Urinary bladder (tissue), 4 donors: ENCODE results near the gene PAPOLG. TPM values are rescaled to one million over a fixed set of nuclear protein-coding genes. Genes with fewer than 3 reads are reported as not detected.
"Not testable (repeated sequence)": the region's sequence is repeated elsewhere in the genome, so short reads cannot be mapped to it uniquely, and the experiment has no call there.

Experiments
- DNase-seq: peaks from one replicate; pipeline ENCODE4 v3.0.0-alpha.2; 2015; ENCODE audit errors: extremely low spot score
- H3K27ac ChIP-seq: one replicate; pipeline ENCODE4 v1.5.1; 2013; ENCODE audit warnings: low read depth, mild to moderate bottlenecking, moderate library complexity
- H3K36me3 ChIP-seq: one replicate; pipeline ENCODE4 v1.6.1; 2013; ENCODE audit warnings: mild to moderate bottlenecking, moderate library complexity; ENCODE audit not compliant: insufficient read depth
- H3K4me1 ChIP-seq: one replicate; pipeline ENCODE4 v1.6.1; 2013; ENCODE audit warnings: mild to moderate bottlenecking, moderate library complexity; ENCODE audit not compliant: insufficient read depth
- H3K4me3 ChIP-seq: one replicate; pipeline ENCODE4 v1.5.1; 2013; ENCODE audit warnings: low read depth, low read length
- WGBS: extraction: QIAGEN DNeasy Blood & Tissue Kit; methylation state at CpG from one replicate; pipeline ENCODE4 v1.1.7; 2013; 5-methylcytosine and 5-hydroxymethylcytosine counted together
- polyA plus RNA-seq: library from polyadenylated mRNA; stranded (reverse); fragments of 200-250 nt; gene quantifications from one replicate; pipeline ENCODE4 v1.2.3, GENCODE V29; 2013
- total RNA-seq: library from RNA; depleted of rRNA; stranded (reverse); fragments of >200 nt; gene quantifications from one replicate; pipeline ENCODE4 v1.2.3, GENCODE V29; 2014
- donor health status: healthy with polysubstance abuse.
- donor health status: healthy.

PAPOLG gene
- total and polyA plus RNA-seq, 2 donors, result 7.4 to 31.9 TPM

DNA sequence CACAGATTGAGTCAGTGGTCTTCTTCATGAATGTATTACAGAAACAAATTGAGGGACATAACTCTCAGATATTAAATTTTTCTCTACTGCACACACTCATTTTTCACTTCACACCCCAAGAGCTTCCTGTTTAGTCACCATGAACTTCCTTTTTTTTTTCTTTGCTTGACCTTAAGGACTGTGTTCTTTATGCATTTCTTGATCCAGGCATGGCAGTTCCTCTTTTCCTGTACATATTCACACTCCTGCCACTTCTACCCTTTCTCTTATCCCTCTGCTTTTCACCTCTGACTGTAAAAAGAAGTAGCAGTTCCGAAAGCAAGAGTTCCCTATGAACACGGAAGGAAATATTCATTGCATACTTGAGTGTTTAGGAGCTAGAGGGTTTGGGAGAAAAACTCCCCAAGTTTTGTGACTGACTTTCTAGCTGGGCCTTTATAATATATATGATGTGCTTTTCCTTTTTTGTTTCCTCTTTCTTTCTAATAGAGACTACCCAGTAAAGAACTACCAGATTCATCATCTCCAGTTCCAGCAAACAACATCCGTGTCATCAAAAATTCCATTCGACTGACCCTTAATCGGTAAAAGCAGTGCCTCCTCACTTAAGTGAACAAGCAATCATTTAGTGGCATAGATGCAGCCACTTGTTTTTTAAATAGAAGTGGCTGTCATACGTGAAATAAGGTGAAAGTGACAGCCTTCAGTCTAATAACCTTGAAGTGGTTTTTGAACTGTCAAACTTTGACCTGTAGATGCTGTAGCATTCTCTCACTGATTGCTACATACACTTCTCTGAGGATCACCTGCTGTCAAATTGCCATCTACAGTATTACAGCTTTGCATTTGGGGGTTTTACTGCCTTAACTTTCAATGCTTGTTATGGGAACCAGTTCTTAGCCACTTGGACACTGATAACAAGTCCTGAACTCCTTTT, 40.8 kb downstream of the PAPOLG start:
- 82% methylated on average over 6 of the region's 6 CpGs for WGBS
- H3K4me1 ChIP-seq, result no peaks in the 10 kb centered on the region
- H3K27ac ChIP-seq, result no peak overlapping the region
- peaks cover 4% of the 10 kb centered on the region for H3K36me3 ChIP-seq
- no peak for DNase-seq
- H3K4me3 ChIP-seq, result no peak overlapping the region

DNA sequence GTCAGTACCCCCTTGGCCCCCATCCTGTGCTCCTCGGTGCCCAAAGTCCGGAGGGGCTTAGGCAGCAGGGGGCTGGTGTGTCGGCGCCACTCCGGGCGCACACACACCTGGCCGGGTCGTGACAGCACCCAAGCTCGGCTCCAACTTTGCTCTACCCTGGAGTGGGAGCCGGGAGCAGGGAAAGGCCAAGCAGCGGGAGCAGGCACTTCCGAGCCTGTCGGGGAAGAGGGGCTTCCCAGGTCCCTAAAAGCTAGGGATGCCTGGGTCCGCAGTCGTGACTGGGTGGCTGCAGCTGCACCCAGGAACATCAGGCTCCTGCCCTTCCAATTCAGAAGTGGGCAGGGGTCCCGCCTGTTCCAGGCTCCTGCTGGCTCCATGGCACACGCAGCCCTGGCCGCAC, 48.4 kb downstream of the PAPOLG start:
- DNase-seq, result no peak

GRCh38 chr2:60806595-60806987, 50.5 kb downstream of the PAPOLG start:
- Histone ChIP-seq H3K4me3 (no peak overlapping the region), H3K27ac (no peak overlapping the region), H3K36me3 (peaks cover 2% of the 10 kb centered on the region), H3K4me1 (no peaks in the 10 kb centered on the region)
- DNase-seq, result no peak
- WGBS, result 89% methylated on average over 7 of the region's 7 CpGs

More for the DNA sequence above, 48.4 kb downstream of the PAPOLG start:
- 89% methylated on average over 18 of the region's 18 CpGs for WGBS
- Histone ChIP-seq H3K4me1 (no peaks in the 10 kb centered on the region), H3K4me3 (no peak overlapping the region), H3K27ac (no peak overlapping the region), H3K36me3 (peaks cover 2% of the 10 kb centered on the region)

- H3K4me1 ChIP-seq, result no peaks in the 10 kb centered on the region
- H3K36me3 ChIP-seq, result peaks cover 2% of the 10 kb centered on the region
- H3K27ac ChIP-seq, result no peak overlapping the region
- WGBS, result 44% methylated on average over 6 of the region's 6 CpGs
- no peak overlapping the region for H3K4me3 ChIP-seq
- no peak for DNase-seq
Measured at GRCh38 chr2:60806988-60807681, 51.1 kb downstream of the PAPOLG start.

GRCh38 chr2:60808330-60808801, 52.3 kb downstream of the PAPOLG start:
- no peak for DNase-seq
- Histone ChIP-seq H3K4me1 (no peaks in the 10 kb centered on the region), H3K36me3 (no peaks in the 10 kb centered on the region), H3K27ac (no peak overlapping the region), H3K4me3 (no peak overlapping the region)
- 87% methylated on average over 16 of the region's 16 CpGs for WGBS

DNA sequence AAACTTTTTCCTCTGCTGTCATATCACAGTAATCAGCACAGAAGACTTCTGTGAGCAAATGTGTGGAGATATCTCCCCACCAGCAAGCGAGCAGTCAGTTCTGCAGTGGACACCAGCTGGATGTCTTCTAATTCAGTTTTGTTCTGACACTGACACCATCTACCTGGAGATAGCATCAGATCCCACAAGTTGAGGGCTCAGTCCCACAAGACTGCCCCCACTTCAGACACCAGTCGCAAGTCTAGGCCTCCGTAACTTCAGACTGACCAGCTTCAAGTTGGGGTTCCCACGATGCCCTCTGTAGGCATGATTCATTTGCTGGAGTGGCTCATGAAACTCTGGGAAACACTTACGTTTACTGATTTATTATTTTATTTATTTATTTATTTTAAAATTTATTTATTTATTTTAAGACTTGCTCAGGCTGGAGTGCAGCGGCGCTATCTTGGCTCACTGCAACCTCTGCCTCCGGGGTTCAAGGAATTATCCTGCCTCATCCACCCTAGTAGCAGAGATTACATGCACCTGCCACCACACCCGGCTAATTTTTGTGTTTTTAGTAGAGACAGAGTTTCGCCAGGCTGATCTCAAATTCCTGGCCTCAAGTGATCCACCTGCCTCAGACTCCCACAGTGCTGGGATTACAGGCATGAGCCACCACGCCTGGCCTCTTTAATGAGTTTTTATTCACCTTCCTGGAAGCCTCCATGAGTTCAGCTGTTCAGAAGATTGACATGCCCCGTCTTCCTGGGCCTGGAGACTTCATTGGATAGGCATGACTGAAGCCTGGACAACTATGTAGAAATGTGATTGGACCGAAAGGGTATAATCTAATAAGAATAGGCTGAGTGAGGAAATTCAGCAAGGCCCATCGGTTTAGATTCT, 55.7 kb downstream of the PAPOLG start:
- DNase-seq, result no peak
- no peak overlapping the region for H3K4me3 ChIP-seq
- 88% methylated on average over 14 of the region's 14 CpGs for WGBS
- no peaks in the 10 kb centered on the region for H3K36me3 ChIP-seq
- no peaks in the 10 kb centered on the region for H3K4me1 ChIP-seq
- no peak overlapping the region for H3K27ac ChIP-seq

- H3K4me1 ChIP-seq, H3K36me3 ChIP-seq, H3K4me3 ChIP-seq, H3K27ac ChIP-seq, DNase-seq: not testable (repeated sequence)
- WGBS, result 91% methylated on average over 9 of the region's 9 CpGs
Measured at GRCh38 chr2:60817191-60817590, 61.1 kb downstream of the PAPOLG start.

- Histone ChIP-seq H3K4me1 (no peaks in the 10 kb centered on the region), H3K27ac (no peak overlapping the region), H3K36me3 (no peaks in the 10 kb centered on the region), H3K4me3 (no peak overlapping the region)
- 60% methylated on average over 4 of the region's 4 CpGs for WGBS
- no peak for DNase-seq
Measured at GRCh38 chr2:60818272-60818671, 62.2 kb downstream of the PAPOLG start.

DNA sequence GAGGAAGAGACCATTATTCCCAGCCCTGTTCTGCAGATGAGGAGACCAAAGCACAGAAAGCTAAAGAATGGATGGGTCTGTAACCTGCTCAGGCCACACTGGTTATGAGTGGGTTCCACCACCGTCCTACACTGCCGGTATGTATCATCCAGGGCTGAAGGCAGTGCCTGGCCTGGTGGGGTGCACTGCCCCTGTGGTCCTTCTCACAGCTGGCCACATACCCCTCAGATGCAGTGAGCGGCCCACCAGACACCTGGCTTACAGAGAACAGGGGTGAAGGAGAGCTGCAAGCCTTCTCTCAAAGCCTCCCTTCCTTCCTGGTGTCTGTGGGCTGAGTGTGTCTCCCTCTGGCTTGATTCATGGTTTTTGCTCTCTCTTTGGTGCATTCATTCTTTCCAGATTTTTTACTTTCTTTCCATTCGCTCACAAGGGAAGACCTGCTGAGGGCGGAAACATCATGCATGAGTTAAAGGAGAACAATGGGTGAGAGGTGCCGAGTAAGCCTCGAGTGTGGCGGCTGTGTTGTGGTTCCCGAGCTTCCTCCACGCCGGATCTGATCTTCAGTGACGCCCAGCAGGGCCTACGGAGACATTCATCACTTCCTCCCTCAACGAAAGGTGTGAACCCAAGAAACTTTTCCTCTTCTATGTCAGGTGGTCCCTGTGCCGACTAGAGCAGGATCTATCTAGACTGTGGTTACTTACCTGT, 63.2 kb downstream of the PAPOLG start:
- 85% methylated on average over 15 of the region's 15 CpGs for WGBS
- no peak overlapping the region for H3K4me3 ChIP-seq
- no peak for DNase-seq

DNA sequence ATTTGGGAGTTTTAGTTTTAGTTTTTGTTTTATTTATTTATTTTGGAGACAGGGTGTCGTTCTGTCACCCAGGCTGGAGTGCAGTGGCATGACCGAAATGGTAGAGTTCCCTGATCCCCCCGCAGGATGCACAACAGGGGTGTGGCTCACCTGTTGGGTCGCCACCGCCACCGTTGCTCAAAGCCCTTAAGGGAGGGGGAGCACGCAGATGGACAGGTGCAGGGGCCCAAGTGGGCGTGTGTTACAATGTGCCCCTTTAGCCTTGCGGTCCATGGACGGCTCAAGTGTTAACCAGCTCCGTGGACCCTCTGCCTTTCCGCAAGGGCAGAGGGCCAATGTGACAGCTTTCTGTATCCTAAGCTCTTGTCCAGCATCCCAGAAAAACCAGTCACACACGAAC, 63.9 kb downstream of the PAPOLG start:
- WGBS, result 87% methylated on average over 13 of the region's 13 CpGs
- no peak overlapping the region for H3K27ac ChIP-seq
- no peak overlapping the region for H3K4me3 ChIP-seq
- no peaks in the 10 kb centered on the region for H3K4me1 ChIP-seq
- DNase-seq, result no peak
- H3K36me3 ChIP-seq, result no peaks in the 10 kb centered on the region

More for the DNA sequence above, 63.2 kb downstream of the PAPOLG start:
- no peaks in the 10 kb centered on the region for H3K4me1 ChIP-seq
- no peaks in the 10 kb centered on the region for H3K36me3 ChIP-seq
- no peak overlapping the region for H3K27ac ChIP-seq

- 90% methylated on average over 12 of the region's 12 CpGs for WGBS
- Histone ChIP-seq H3K36me3 (no peaks in the 10 kb centered on the region), H3K4me1 (no peaks in the 10 kb centered on the region), H3K4me3 (no peak overlapping the region), H3K27ac (no peak overlapping the region)
- DNase-seq, result no peak
Measured at GRCh38 chr2:60820416-60821132, 64.5 kb downstream of the PAPOLG start.

- Histone ChIP-seq H3K4me1 (no peaks in the 10 kb centered on the region), H3K4me3 (no peak overlapping the region), H3K36me3 (no peaks in the 10 kb centered on the region), H3K27ac (no peak overlapping the region)
- no peak for DNase-seq
- 94% methylated on average over 3 of the region's 3 CpGs for WGBS
Measured at GRCh38 chr2:60821133-60821469, 65.0 kb downstream of the PAPOLG start.
